RPMI7951 (cell line): Measurements from ENCODE around the gene MMP20. TPM values are rescaled to one million over a fixed set of nuclear protein-coding genes. Genes with fewer than 3 reads are reported as not detected.
"Not testable (repeated sequence)": the region's sequence is repeated elsewhere in the genome, so short reads cannot be mapped to it uniquely, and the experiment has no call there.

ENCODE experiments used
- DNase-seq: peaks from one replicate; pipeline ENCODE4 v3.0.0-alpha.2; 2012; ENCODE audit warnings: low read depth
- total RNA-seq: library from RNA; depleted of rRNA; stranded (reverse); fragments of >200 nt; shearing (Covaris generic); gene quantifications from 2 replicates; pipeline ENCODE4 v1.2.3, GENCODE V29; 2014; rRNA removed

The MMP20 gene, protein sequence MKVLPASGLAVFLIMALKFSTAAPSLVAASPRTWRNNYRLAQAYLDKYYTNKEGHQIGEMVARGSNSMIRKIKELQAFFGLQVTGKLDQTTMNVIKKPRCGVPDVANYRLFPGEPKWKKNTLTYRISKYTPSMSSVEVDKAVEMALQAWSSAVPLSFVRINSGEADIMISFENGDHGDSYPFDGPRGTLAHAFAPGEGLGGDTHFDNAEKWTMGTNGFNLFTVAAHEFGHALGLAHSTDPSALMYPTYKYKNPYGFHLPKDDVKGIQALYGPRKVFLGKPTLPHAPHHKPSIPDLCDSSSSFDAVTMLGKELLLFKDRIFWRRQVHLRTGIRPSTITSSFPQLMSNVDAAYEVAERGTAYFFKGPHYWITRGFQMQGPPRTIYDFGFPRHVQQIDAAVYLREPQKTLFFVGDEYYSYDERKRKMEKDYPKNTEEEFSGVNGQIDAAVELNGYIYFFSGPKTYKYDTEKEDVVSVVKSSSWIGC
- not detected in 2 replicates for total RNA-seq

DNA sequence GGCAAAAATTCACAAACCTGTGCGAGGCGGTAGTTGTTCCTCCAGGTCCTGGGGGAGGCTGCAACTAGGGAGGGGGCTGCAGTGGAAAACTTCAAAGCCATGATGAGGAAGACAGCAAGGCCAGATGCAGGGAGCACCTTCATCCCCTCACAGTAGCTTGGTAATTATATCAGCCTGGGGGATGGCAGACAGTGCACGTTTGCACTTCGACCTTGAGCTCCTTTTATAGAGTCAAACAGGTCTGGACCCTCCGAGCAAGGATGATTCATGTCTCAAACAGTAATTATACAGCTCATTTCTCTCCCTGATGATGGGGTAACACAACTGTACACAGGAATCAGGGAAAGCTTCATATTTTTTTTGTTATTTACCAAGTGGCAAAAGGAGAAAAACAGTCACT is at the start of gene MMP20:
Gene MMP20 (minus strand): TSS at position 156 of the 400 bp plus-strand sequence. CDS start 13 bp downstream, at position 143.
- DNase-seq, result no peak

DNA sequence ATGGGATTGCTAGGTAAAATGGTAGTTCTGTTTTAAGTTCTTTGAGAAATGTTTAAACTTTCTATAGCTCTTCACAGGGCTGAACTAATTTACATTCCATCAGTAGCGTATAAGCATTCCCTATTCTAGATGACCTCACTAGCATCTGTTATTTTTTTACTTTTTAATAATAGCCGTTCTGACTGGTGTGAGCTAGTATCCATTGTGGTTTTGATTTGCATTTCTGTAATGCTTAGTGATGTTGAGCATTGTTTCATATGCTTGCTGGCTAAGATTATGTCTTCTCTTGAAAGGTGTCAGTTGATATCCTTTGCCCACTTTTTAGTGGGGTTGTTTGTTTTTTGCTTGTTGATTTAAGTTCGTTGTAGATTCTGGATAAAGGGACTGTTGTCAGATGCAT is 44.5 kb upstream of the MMP20 start:
- DNase-seq, result no peak

DNA sequence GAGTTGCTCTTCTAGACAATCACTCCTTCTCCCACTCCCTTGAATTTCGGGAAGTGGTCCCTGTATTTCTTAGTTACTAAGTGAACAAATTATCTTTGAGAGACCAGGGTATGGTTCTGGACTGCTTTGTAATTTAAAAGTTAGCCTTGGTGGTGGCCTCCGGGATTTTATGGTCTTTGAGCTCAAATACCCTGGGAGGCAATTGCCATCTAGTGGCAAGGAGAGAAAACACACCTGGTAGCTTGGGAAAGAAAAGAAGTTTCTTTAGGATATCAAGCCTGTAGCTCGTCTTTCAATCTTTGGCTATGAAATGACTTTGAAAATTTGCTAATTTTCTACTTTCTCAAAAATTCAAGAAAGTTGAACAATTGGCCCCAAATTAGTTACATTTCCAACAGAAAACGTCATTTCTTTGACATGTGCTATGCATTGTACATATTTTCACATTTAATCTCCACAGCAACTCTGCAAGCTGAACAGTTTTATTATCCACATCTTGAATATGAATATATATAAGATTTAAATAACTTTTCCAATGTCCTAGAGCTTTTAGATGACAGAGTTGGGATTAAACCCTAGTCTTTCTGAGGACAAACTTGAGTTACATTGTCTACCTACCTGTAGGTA is 41.3 kb upstream of the MMP20 start:
- DNase-seq, result peak; percentile 59

DNA sequence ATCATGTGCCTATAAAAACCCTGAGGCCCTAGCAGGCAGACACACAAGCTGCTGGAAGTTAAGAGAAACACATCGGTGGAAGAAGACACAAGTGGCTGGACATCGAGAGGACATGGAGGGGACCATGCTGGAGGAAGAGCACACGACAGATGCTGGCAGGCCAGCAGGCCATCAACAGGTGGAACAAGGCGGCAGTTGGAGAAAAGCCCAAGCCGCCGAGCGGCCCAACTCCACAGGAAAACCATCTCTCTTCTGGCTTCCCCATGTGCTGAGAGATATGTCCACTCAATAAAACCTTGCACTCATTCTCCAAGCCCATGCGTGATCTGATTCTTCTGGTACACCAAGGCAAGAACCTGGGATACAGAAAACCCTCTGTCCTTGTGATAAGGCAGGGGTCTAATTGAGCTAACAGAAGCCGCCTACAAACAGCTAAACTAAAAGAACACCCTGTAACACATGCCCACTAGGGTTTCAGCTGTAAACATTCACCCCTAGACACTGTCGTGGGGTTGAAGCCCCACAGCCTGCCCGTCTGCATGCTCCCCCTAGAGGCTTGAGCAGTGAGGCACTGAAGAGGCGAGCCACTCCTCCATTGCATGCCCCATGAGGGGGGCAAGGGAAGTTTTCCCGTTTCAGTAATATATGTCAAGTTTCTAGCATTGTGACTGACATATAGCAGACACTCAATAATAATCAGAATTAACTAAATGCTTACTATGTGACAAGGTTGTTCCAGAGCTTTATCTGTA is 39.0 kb upstream of the MMP20 start:
- peak; percentile 18 for DNase-seq

DNA sequence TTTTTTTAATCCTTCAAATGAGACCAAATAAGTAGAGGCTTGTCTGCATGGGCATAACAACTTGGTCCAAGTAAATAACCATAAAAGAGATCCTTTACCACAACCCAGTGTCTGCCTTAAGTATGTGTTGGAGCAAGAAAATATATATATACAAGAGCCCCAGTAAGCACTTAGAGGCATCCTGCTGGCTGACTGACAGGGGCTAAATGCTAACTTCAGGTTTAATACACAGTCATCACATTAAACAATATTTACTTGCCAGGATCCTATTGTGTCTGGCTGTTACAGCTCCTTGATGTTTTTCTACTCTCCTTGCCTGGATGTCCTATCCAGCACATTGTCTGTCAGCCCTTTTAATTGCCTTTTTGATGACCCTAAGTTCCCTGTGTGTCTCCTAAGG is 37.5 kb upstream of the MMP20 start:
- no peak for DNase-seq

DNA sequence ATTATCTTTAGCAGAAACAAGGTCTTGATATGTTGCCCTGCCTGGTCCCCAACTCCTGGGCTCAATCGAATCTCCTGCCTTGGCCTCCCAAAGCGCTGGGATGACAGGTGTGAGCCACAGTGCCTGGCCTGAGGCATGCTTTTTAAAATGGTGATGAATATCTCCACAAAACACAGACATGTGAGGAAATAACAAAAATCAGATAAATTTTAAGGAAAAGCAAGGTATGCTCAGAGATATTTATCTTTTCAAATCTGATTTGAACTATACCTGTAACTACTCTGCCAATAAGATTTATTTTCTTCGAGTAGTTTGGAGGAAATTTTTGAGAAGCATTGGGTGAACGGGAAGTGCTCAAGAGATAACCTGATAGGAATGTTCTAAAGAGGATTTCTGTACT is 35.9 kb upstream of the MMP20 start:
- DNase-seq, result no peak

DNA sequence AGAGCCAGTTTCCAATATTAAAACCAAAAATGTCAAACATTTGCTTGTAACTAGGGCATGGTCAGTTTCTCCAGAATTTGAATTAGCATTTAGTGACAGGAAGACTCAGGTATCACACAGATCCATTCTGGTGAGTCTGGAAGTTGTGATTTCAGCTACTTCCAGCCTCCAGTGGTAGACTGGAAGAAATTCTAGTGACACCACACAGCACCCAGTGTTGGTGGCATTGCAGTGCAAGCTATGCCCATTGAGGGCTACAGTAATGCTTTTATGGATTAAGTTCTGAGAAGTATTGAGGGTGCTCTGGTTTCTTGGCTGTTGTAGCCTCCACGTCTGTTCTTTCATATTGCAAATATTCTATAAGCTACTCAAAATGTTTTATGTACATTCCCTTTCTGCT is 31.4 kb upstream of the MMP20 start:
- DNase-seq, result no peak

DNA sequence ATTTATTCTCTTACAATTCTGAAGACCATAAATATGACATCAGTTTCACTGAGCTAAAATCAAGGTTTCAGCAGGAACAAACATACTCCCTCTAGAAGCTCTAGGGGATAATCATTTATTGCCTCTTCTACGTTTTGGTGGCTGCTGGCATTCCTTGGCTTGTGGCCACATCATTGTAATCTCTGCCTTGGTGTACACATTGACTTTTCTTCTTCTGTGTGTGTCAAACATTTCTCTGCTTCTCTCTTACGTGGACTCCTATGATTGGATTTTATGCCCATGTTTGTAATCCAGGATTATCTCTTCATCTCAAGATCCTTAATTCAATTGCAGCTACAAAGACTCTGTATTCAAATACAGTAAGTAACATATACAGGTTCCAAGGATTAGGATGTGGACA is 30.4 kb upstream of the MMP20 start:
- DNase-seq, result no peak

DNA sequence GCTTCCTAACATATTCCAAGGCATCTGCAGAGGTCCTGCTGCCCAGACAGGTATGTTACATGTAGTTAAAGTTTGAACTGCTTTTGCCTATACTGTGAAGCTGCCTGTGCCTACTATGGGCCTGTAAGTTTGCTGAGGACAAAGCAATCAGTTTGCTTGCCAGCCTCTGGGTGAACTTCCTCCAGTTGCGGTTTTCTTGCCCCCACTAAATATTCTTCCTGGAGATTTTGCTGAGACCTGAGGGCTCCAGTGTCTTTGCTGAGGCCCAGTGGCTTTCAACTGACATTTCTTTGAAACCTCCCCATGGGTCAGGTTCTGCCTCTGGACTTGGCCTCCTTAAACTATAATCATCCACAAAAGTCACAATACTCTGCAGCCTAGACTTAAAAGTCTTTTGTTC is 29.6 kb upstream of the MMP20 start:
- no peak for DNase-seq

DNA sequence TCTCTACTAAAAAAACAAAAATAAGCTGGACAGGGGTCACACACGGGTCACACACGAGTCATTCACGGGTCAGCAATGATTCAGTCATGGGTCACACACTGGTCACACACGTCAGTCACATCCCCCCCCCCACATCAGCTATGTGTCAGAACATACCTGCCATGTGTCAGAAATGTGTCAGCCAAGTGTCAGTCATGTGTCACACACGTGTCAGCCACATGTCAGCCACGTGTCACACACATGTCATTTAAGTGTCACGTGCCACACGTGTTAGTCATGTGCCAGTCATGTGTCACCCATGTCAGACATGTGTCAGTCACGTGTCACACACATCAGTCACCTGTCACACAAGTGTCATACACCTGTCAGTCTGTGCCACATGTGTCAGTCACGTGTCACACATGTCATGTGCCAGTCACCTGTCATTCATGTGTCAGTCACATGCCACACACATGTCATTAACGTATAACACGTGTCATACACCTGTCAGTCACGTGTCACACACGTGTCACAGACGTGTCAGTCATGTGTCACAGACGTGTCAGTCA is 28.7 kb upstream of the MMP20 start:
- peak; percentile 18 for DNase-seq

DNA sequence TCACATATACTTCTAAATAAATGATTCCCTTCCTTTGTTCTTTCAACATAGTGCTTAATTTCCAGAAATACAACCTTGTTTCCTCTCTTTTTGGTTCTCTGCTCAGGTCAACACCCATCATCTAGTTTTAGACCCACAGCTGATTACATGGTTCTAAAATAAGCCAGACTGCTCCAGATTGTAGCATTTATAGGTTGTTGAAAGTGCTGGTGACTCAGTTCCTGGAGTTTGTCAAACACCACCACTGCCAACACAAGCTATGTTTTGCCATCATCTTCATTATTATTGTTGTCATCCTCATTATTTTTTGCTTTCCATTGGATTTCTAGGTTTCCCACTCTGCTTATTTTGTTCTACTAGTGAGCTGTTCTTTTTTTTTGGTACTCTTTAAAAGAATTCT is 22.3 kb upstream of the MMP20 start:
- no peak for DNase-seq

DNA sequence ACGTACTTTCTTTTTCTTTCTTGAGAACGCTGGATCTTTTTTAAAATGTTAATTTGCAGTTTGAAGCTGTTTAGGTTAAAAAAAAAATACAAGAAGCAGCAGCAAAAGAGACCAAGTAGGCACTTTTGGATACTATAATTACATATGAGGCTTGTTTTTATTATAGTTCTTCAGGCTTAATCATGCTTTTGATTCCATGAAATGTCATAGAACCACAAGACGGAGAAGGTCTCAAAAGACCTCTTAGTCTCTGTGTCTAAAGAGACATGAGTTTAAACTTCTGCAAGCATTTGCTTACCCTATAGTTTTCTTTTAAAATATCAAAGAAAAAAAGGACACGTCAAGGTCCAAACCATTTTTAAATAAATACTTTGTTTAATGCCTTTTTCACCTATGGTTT is 18.8 kb upstream of the MMP20 start:
- DNase-seq, result no peak

DNA sequence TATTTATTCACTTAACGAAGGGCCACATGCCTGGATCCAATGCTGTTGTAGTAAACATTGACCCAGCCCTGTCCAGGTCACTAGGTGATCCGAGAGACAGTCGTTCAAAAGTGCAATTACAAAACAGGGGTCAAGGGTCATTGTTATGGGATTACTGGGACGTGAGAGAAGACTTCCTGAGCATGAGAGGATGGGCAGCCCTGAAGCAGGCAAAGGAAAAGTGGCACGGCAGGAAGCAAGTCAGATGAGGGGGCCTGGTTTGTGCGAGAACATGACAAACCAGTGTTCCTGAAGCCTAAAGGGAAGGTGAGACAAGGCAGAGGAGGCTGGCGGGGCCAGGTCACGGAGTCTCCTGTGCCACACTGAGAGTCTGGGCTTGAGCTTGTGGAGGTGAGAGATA is 15.8 kb upstream of the MMP20 start:
- no peak for DNase-seq

DNA sequence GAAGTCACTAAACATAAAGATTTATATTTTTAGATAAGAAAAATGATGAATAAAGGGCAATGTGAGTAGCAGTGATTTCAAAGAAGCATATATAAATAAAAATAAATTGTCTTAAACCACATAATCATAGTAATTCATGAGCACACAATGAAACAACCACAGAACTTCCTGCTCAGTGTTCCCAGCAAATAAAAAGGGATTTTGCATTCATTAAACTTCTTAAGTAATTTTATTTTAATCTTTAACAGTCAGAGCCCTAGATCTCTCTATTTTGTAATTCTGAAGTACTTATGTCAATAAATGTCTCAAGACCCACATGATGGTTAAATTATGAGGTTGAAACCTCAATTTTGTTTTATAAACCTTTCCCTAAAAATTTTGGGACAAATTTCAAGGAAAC is 14.5 kb upstream of the MMP20 start:
- DNase-seq, result no peak

DNA sequence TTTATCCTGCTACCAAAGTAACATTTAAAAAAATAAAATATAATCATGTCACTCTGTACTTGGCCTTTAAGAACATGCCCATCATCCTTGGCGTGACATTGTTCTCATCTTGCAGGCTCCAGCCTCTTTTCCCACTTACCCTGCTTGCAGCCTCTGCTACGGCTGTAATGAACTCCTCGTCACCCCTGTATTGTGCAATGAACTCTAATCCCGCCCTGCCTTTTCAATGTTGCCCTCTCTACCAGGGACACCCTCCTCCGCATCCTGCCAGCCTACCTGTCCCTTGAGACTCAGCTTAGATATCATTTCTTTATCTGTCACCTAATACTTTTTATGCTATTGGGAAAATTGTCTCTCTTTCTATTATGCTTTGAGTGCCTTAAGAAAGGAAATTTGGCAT is 12.6 kb upstream of the MMP20 start:
- no peak for DNase-seq

DNA sequence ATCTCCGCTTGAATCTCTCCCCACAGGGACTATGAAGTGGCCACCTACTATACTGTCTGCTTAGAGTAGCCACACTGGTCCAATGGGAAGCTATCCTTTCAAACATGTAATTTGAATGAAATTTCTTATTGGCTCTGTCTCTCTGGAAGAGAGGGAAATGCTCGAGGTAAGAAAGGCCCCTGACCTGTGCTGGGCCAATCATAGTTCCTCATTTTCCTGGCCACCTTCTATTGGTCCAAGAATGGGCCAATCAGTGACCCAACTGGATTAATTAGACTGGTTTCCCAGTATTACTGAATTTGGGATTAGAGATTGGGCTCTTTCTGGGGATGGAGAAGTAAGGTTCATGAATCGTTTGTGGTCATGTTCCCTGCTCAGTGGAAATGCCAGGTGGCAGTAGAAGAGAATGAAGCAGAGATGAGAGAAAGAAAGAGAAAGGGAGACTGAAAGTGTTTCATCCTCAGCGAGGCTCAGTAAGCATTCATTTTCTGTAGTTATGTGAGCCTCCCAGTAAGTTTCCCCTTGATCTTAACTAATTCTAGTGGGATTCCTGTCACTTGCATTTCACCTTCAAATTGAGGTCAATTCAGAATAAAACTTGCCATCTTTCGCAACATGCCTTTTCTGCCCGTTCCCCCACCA is 8.4 kb upstream of the MMP20 start:
- DNase-seq, result no peak

DNA sequence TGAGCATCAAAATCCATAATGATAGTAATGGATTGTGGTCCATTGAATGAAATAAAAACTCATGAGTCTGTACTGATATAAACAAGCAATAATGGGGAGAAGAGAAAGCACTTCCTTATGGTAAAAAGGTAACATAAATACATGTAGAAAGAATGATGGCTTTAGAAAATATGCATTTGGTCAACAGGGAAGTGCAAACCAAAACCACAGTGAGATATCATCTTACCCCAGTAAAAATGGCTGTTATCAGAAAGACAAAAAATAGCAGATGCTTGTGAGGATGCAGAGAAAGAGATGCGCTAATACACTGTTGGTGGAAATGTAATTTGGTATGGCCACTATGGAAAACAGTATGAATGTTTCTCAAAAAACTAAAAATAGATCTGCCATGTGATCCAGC is 6.9 kb upstream of the MMP20 start:
- DNase-seq, result no peak

DNA sequence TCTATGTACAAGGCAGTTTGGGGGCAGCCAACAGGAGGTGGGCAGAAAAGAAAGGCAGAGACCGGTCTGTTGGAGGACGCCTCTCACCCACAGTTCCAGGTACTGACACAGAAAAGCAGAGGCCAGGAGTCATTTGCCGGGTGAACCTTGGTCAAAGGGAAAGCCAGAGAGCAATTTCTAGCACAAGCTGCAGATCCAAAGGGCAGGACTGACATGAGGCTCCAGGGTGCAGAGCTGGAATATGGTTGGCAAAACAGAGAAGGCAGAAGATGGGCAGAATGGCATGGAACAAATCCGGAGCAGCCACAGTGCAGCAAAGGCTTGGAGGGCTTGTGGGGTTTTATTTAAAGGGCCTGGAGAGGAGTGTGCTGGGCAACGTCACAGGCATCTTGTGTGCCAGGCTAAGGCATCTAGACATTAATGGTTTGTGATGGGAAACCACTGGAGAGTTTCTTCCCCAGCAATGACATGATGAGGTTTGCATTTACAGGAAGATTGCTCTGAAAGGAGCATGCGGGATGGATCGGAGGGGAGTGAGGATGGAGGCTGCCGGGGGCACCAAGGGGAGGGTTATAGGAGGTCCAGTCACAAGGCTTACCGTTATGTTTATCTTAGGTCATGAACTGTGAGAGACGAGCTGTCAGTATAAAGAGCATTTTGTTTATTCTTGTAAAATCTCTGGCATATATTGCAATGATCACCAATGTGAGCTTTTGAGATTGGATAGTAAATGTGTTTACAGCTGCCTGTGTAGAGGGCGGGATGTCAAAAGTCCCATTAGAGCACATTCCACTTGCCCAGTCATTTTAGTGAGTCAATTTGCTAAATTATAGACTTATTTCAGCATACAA is 5.7 kb upstream of the MMP20 start:
- no peak for DNase-seq

DNA sequence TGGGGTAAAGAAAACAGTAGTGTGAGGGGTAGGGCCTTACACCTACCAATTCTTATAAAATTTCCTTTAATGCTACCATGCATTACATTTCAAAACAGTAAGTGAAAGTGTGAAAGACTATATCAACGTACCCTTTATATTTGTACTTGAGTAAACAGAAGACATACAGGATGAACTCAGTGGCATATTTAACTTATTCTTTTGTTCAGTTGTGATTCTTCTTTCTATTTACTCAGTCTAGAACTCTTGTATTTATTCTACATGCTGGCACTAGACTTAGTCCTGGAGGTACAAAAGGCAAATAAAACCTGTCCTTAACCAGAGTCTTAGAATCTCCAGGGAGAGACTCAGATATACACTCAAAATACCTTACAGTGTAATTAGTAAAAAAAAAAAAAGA is 4.8 kb upstream of the MMP20 start:
- not testable (repeated sequence) for DNase-seq

DNA sequence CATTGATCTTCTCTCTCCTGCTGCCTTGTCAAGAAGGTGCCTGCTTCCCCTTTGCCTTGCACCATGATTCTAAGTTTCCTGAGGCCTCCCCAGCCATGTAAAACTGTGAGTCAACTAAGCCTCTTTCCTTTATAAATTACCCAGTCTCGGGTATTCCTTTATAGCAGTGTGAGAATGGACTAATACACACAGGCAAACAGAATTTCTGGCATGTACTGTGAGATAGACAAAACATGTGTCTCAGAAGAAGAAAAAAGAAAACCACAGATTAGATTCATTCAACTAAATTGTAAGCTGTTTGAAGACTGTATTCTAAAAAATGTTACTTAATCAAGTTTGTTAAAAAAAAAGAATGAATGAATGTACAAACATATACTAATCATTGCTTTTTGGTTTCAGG is 1.5 kb upstream of the MMP20 start:
- DNase-seq, result no peak

DNA sequence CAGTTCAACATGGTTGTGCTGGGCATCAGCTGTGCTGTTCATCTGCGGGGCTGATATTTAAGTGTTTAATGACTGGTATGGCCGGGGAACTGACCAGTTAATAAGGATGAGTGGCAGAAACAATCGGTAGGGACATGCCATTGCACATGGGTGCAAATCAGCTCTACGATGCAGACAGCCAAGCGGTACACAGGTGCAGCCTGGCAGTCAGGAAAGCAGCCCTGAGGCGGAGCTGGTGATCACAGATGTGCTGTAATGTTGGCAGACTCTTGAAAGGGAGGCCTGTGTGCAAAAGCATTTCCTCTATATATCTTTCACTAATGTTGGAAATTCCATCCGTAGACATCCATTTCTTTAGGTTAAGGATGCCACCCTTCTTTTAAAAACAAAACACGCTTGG is 1.1 kb downstream of the MMP20 start:
- no peak for DNase-seq
